ENCODE measurements around the gene ADORA3.

GRCh38 chr1:111551623-111552411 lies 48.4 kb upstream of the ADORA3 start:
- TF ChIP-seq, protein P1, sequence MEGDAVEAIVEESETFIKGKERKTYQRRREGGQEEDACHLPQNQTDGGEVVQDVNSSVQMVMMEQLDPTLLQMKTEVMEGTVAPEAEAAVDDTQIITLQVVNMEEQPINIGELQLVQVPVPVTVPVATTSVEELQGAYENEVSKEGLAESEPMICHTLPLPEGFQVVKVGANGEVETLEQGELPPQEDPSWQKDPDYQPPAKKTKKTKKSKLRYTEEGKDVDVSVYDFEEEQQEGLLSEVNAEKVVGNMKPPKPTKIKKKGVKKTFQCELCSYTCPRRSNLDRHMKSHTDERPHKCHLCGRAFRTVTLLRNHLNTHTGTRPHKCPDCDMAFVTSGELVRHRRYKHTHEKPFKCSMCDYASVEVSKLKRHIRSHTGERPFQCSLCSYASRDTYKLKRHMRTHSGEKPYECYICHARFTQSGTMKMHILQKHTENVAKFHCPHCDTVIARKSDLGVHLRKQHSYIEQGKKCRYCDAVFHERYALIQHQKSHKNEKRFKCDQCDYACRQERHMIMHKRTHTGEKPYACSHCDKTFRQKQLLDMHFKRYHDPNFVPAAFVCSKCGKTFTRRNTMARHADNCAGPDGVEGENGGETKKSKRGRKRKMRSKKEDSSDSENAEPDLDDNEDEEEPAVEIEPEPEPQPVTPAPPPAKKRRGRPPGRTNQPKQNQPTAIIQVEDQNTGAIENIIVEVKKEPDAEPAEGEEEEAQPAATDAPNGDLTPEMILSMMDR (conservative IDR thresholded peaks at IDR 0.05 in 1 of 2, IDR thresholded peaks at IDR 0.05 in 1 of 2; ENCODE audit: low read depth in 1 of 2, low read length in 2 of 2) = no peak
- no peak for TF ChIP-seq EZH2 (IDR thresholded peaks at IDR 0.05; ENCODE audit: low read length, missing control alignments)
